Activated T-helper 2 cell treated with anti-CD3 and anti-CD28 coated beads, Interferon-gamma antibody, Interleukin-2, Interleukin-4, amounts not matched to agents 10 μg/mL and 5 μg/mL and 100 μg/mL, durations not matched to agents 14 hours and 24 hours and 36 hours (primary cell): ENCODE results near the gene ARL17B. TPM values are rescaled to one million over a fixed set of nuclear protein-coding genes. Genes with fewer than 3 reads are reported as not detected.

ENCODE experiments used
- total RNA-seq: library from RNA; stranded (reverse); gene quantifications from 2 replicates; pipeline ENCODE4 v1.2.3, GENCODE V29; 2022

ARL17B gene
- total RNA-seq, 1 donor from 2014 or later, result 15.6 TPM

Other genes starting within 250 kb of the ARL17B start
- 91.5 and 93.9 TPM in 2 replicates for gene KANSL1, start 168.3 kb downstream of the ARL17B start, total RNA-seq
- 2.1 and 2.9 TPM in 2 replicates for gene LRRC37A, start 66.6 kb downstream of the ARL17B start, total RNA-seq
- 8.8 and 8.9 TPM in 2 replicates for gene LRRC37A2, start 150.7 kb upstream of the ARL17B start, total RNA-seq
- gene ARL17A, start 217.9 kb upstream of the ARL17B start, total RNA-seq, result 22.4 and 24.6 TPM in 2 replicates
- 27.9 and 30.9 TPM in 2 replicates for gene NSF, start 228.9 kb upstream of the ARL17B start, total RNA-seq